HepG2 (cell line): Measurements from ENCODE around the gene MEP1B. TPM values are rescaled to one million over a fixed set of nuclear protein-coding genes. Genes with fewer than 3 reads are reported as not detected.

Source experiments
- ATAC-seq: fragments of 200-7000 bp; cut with Tn5 transposase; 3 replicates; pipeline ENCODE4 v1.9.1; 2020; ENCODE audit warnings: mild to moderate bottlenecking, moderate library complexity
- BruUV-seq: library from RNA; stranded (reverse); fragments of 400-500 nt; replicated peaks from 2 replicates; lab custom pipeline; 2021; lab: Mats Ljungman, UMichigan
- CTCF ChIA-PET: fragments of 300-600 bp; formaldehyde crosslinking; extraction: SDS; loops from one replicate; lab custom pipeline; 2021; ENCODE audit warnings: low total read pairs, inconsistent platforms, low intra/inter-chr PET ratio; lab: Yijun Ruan, JAX
- POLR2A ChIA-PET: fragments of 350-600 bp; sonication (Branson Sonifier 250); formaldehyde crosslinking; loops from one replicate; lab custom pipeline; 2020; ENCODE audit warnings: antibody characterized with exemption, inconsistent platforms; lab: Yijun Ruan, JAX
- DNase-seq: peaks from one replicate; pipeline ENCODE4 v3.0.0-alpha.2; 2015; ENCODE audit warnings: low spot score
- FAIRE-seq: peaks from 3 replicates; lab custom pipeline; 2011; peaks lifted over from hg19 to GRCh38; lab: Jason Lieb, UNC
- H2AFZ ChIP-seq: one replicate; pipeline ENCODE4 v1.6.1; 2011; ENCODE audit warnings: low read length, inconsistent platforms
- H3K27ac ChIP-seq: fragments of 300-600 bp; 3 replicates; pipeline ENCODE4 v1.8.0; 2011; ENCODE audit warnings: mixed run types, mild to moderate bottlenecking, mixed read lengths, low read length, inconsistent platforms; ENCODE audit not compliant: insufficient read depth; ENCODE audit errors: extremely low read length
- H3K27me3 ChIP-seq, 2 experiments: fragments of 200-600 bp in 1 of 2; 2 replicates in 1 of 2; 3 replicates in 1 of 2; pipeline versions ENCODE4 v1.6.0 to v1.8.0; 2011; ENCODE audit warnings: low read length in 2 of 2, mild to moderate bottlenecking in 2 of 2, moderate library complexity in 2 of 2, inconsistent platforms in 1 of 2; ENCODE audit not compliant: insufficient read depth in 2 of 2, control insufficient read depth in 1 of 2
- H3K36me3 ChIP-seq, 2 experiments: fragments of 200-600 bp in 1 of 2; replicated peaks in 1 of 2; 2 replicates in 1 of 2; 3 replicates in 1 of 2; pipeline versions ENCODE4 v1.5.1 to v1.8.0; 2011; ENCODE audit warnings: low read length in 2 of 2, inconsistent platforms in 1 of 2; ENCODE audit not compliant: insufficient read depth in 2 of 2, control insufficient read depth in 1 of 2
- H3K4me1 ChIP-seq: 2 replicates; pipeline ENCODE4 v1.5.1; 2012; ENCODE audit warnings: low read length, inconsistent platforms; ENCODE audit not compliant: insufficient read depth
- H3K4me2 ChIP-seq: 2 replicates; pipeline ENCODE4 v1.6.0; 2011; ENCODE audit warnings: low read depth, low read length, inconsistent platforms
- H3K4me3 ChIP-seq, 3 experiments: fragments of 200-600 bp in 1 of 3; sonication (generic), shearing (Covaris generic) in 1 of 3; replicated peaks in 1 of 3; 2 replicates each; pipeline ENCODE4 v1.5.1; 2011 to 2016; ENCODE audit warnings: low read length in 3 of 3, inconsistent platforms in 2 of 3, low read depth in 2 of 3, mild to moderate bottlenecking in 2 of 3, control low read depth in 1 of 3, mixed read lengths in 1 of 3; ENCODE audit not compliant: insufficient read depth in 1 of 3
- H3K79me2 ChIP-seq: one replicate; pipeline ENCODE4 v1.6.1; 2011; ENCODE audit warnings: low read length, inconsistent platforms; ENCODE audit not compliant: insufficient read depth
- H3K9ac ChIP-seq: 2 replicates; pipeline ENCODE4 v1.6.0; 2011; ENCODE audit warnings: mild to moderate bottlenecking, low read depth, low read length, inconsistent platforms; ENCODE audit not compliant: insufficient read depth
- H3K9me3 ChIP-seq: 2 replicates; pipeline ENCODE4 v1.5.1; 2012; ENCODE audit warnings: mild to moderate bottlenecking, low read length
- H4K20me1 ChIP-seq: 2 replicates; pipeline ENCODE4 v1.6.0; 2011; ENCODE audit warnings: inconsistent platforms, mild to moderate bottlenecking, low read length, moderate library complexity; ENCODE audit not compliant: insufficient read depth
- IRF9 ChIP-seq: sonication (generic); formaldehyde crosslinking; IDR thresholded peaks from 2 replicates; pipeline ENCODE4 v1.8.0; 2022; ENCODE audit warnings: missing genetic modification reagents, mild to moderate bottlenecking, borderline replicate concordance
- KMT2A ChIP-seq: sonication (generic); formaldehyde crosslinking; IDR thresholded peaks from 2 replicates; pipeline ENCODE4 v1.4.0; 2020; ENCODE audit warnings: missing genetic modification reagents
- PAWR ChIP-seq: sonication (generic); formaldehyde crosslinking; IDR thresholded peaks from 2 replicates; pipeline ENCODE4 v1.4.0; 2020; ENCODE audit warnings: missing genetic modification reagents, mild to moderate bottlenecking, borderline replicate concordance
- PBX2 ChIP-seq: IDR thresholded peaks from 2 replicates; pipeline ENCODE4 v1.6.1; 2016; ENCODE audit warnings: control low read depth
- SCMH1 ChIP-seq: sonication (generic); formaldehyde crosslinking; IDR thresholded peaks from 2 replicates; pipeline ENCODE4 v1.9.0; 2021; ENCODE audit warnings: missing genetic modification reagents, mild to moderate bottlenecking, borderline replicate concordance
- SIX4 ChIP-seq: sonication (generic); formaldehyde crosslinking; IDR thresholded peaks from 2 replicates; pipeline ENCODE4 v1.4.0; 2020; ENCODE audit warnings: missing genetic modification reagents
- ZNF503 ChIP-seq: sonication (generic); formaldehyde crosslinking; IDR thresholded peaks from 2 replicates; pipeline ENCODE4 v1.4.0; 2020; ENCODE audit warnings: missing genetic modification reagents
- ZNF619 ChIP-seq: sonication (generic); formaldehyde crosslinking; IDR thresholded peaks from 2 replicates; pipeline ENCODE4 v1.4.0; 2020; ENCODE audit warnings: mild to moderate bottlenecking, missing genetic modification reagents
- ZNF878 ChIP-seq: sonication (generic); formaldehyde crosslinking; IDR thresholded peaks from 2 replicates; pipeline ENCODE4 v1.8.1; 2023; ENCODE audit warnings: mild to moderate bottlenecking, missing genetic modification reagents, moderate library complexity
- WGBS: methylation state at CpG from one replicate; pipeline ENCODE4 v1.1.6; 2017; ENCODE audit warnings: low lambda C conversion rate; 5-methylcytosine and 5-hydroxymethylcytosine counted together
- in situ Hi-C: cut with HindIII; loops from 2 replicates; pipeline ENCODE4 v1.10.0; 2017; ENCODE audit warnings: low pct_unique_long_range_greater_than_20kb; ENCODE audit not compliant: extremely low pct_ligation_motif_present
- intact Hi-C: fragments of 100-400 bp; cut with micrococcal nuclease; formaldehyde crosslinking; loops from one replicate; pipeline ENCODE4 v1.10.0; 2022; ENCODE audit not compliant: unreplicated experiment
- polyA plus RNA-seq, 8 experiments: library from polyadenylated mRNA; depleted of rRNA in 3 of 8; stranded (reverse) in 7 of 8; unstranded in 1 of 8; fragments of >200 nt; fragmentation: Illumina TruSeq in 4 of 8; extraction: Trizol in 4 of 8; gene quantifications; 2 replicates each; pipeline versions ENCODE4 v1.2.1 to v1.2.3, GENCODE V29; 2011 to 2016; ENCODE audit warnings: low read depth in 4 of 8, missing spikeins in 1 of 8, mixed read lengths in 1 of 8; ENCODE audit not compliant: insufficient read depth in 1 of 8
- total RNA-seq, 5 experiments: library from RNA; depleted of rRNA; stranded (reverse); fragments of >200 nt; fragmentation: Illumina TruSeq; extraction: Trizol; gene quantifications; 2 replicates each; pipeline ENCODE4 v1.2.3, GENCODE V29; 2016; ENCODE audit warnings: low read depth in 1 of 5

The MEP1B gene
- total and polyA plus RNA-seq, 2 of the 13 experiments (the other 11 are each of a cell fraction or from before 2014, with no cell fraction given), result not detected

GRCh38 chr18:32201948-32202672 is 12.3 kb downstream of the MEP1B start:
- 27% methylated on average over 3 of the region's 3 CpGs for WGBS
- Histone ChIP-seq H3K36me3 (no peaks in the 10 kb centered on the region), H3K9me3 (no peaks in the 10 kb centered on the region), H4K20me1 (no peaks in the 10 kb centered on the region), H3K4me3 (no peak overlapping the region), H3K4me1 (no peaks in the 10 kb centered on the region), H3K27ac (no peak overlapping the region), H3K79me2 (no peaks in the 10 kb centered on the region), H2AFZ (no peak overlapping the region), H3K4me2 (no peak overlapping the region), H3K27me3 (peaks cover 0 to 1% of the 10 kb centered on the region in 2 experiments; a peak in 1 of 5 replicates), H3K9ac (no peak overlapping the region)
- TF ChIP-seq IRF9 (CRISPR knock-in tag), result no peak
- no peak for TF ChIP-seq PBX2
- TF ChIP-seq SIX4, result no peak
- TF ChIP-seq SCMH1, result no peak
- no peak for TF ChIP-seq ZNF503 (CRISPR knock-in tag)
- no peak for TF ChIP-seq KMT2A
- TF ChIP-seq PAWR (CRISPR knock-in tag), result no peak
- TF ChIP-seq ZNF878 (CRISPR knock-in tag), result no peak
- no peak for TF ChIP-seq ZNF619 (CRISPR knock-in tag)
- ChIA-PET CTCF (no interaction called here), POLR2A (no interaction called here)
- DNase-seq (no peak), ATAC-seq (no peak), FAIRE-seq (no peak)
- in situ Hi-C loops, result no loop called here
- BruUV-seq, result no TSS peak
- intact Hi-C loops, result no loop called here
